A549 (cell line): ENCODE data around the gene SIK3. TPM values are rescaled to one million over a fixed set of nuclear protein-coding genes. Genes with fewer than 3 reads are reported as not detected.

ENCODE experiments used
- ATAC-seq, 2 experiments: fragments of 200-7000 bp in 1 of 2; fragments of >200 bp in 1 of 2; cut with Nextera tagmentation in 1 of 2; cut with Tn5 transposase in 1 of 2; 3 replicates each; pipeline versions ENCODE4 v1.8.0 to v1.9.1; 2018 to 2020; ENCODE audit warnings: mild to moderate bottlenecking in 1 of 2, moderate library complexity in 1 of 2
- CTCF ChIA-PET: fragments of 300-600 bp; sonication (Branson Sonifier 250); formaldehyde crosslinking; extraction: SDS; loops from one replicate; lab custom pipeline; 2021; ENCODE audit warnings: antibody characterized with exemption, inconsistent platforms; lab: Yijun Ruan, JAX
- POLR2A ChIA-PET: fragments of 350-600 bp; formaldehyde crosslinking; extraction: SDS; loops from one replicate; lab custom pipeline; 2021; ENCODE audit warnings: antibody characterized with exemption, inconsistent platforms; lab: Yijun Ruan, JAX
- DNase-seq, 2 experiments: peaks; one replicate each; pipeline versions ENCODE4 v3.0.0 to v3.0.0-alpha.2; 2011 to 2016; ENCODE audit warnings: low read depth in 1 of 2, low spot score in 1 of 2
- FAIRE-seq: peaks from 2 replicates; lab custom pipeline; 2011; peaks lifted over from hg19 to GRCh38; lab: Jason Lieb, UNC
- H3K27ac ChIP-seq, 2 experiments: fragments of >200 bp; sonication (Bioruptor Twin); formaldehyde crosslinking; 3 replicates each; pipeline ENCODE4 v1.5.1; 2016 to 2017
- H3K4me1 ChIP-seq: fragments of >200 bp; sonication (Bioruptor Twin); formaldehyde crosslinking; 3 replicates; pipeline ENCODE4 v1.6.1; 2016
- H3K4me2 ChIP-seq: fragments of >200 bp; sonication (Bioruptor Twin); formaldehyde crosslinking; 3 replicates; pipeline ENCODE4 v1.6.1; 2016
- H3K4me3 ChIP-seq: fragments of >200 bp; sonication (Bioruptor Twin); formaldehyde crosslinking; 3 replicates; pipeline ENCODE4 v1.5.1; 2016
- H3K9me3 ChIP-seq: fragments of >200 bp; sonication (Bioruptor Twin); formaldehyde crosslinking; 3 replicates; pipeline ENCODE4 v1.6.1; 2016
- CBX2 ChIP-seq: fragments of 200-600 bp; sonication (generic); IDR thresholded peaks from 2 replicates; pipeline ENCODE4 v1.6.1; 2016; ENCODE audit warnings: low read depth, mild to moderate bottlenecking, borderline replicate concordance
- CBX8 ChIP-seq: fragments of 200-600 bp; sonication (generic); IDR thresholded peaks from 2 replicates; pipeline ENCODE4 v1.6.1; 2016
- EHMT2 ChIP-seq: fragments of 200-600 bp; sonication (generic); IDR thresholded peaks from 2 replicates; pipeline ENCODE4 v1.6.1; 2016; ENCODE audit warnings: antibody characterized with exemption, low read depth, mild to moderate bottlenecking, moderate library complexity
- FOSL2 ChIP-seq, 2 experiments: fragments of 450-650 bp in 1 of 2; fragments of >200 bp in 1 of 2; sonication (Bioruptor Twin) in 1 of 2; formaldehyde crosslinking; IDR thresholded peaks; 2 replicates each; pipeline versions ENCODE4 v1.5.0 to v1.6.1; 2016 to 2020; ENCODE audit warnings: mild to moderate bottlenecking in 1 of 2, moderate library complexity in 1 of 2
- HDAC2 ChIP-seq: fragments of 200-600 bp; sonication (generic); IDR thresholded peaks from 2 replicates; pipeline ENCODE4 v1.6.1; 2016
- HES2 ChIP-seq: fragments of >200 bp; sonication (Bioruptor Twin); formaldehyde crosslinking; IDR thresholded peaks from 2 replicates; pipeline ENCODE4 v1.6.1; 2016
- HMGXB4 ChIP-seq: fragments of 250-450 bp; sonication (Bioruptor Pico); IDR thresholded peaks from 2 replicates; pipeline ENCODE4 v1.5.0; 2021; ENCODE audit warnings: mild to moderate bottlenecking, moderate library complexity, borderline replicate concordance
- HOXB5 ChIP-seq: fragments of 250-450 bp; sonication (Bioruptor Pico); IDR thresholded peaks from 2 replicates; pipeline ENCODE4 v1.5.0; 2020; ENCODE audit warnings: mild to moderate bottlenecking, moderate library complexity
- KDM1A ChIP-seq: fragments of 200-600 bp; sonication (generic); IDR thresholded peaks from 2 replicates; pipeline ENCODE4 v1.6.1; 2016; ENCODE audit warnings: low read depth, mild to moderate bottlenecking
- MAFK ChIP-seq: fragments of 450-650 bp; IDR thresholded peaks from 2 replicates; pipeline ENCODE4 v1.6.1; 2014; ENCODE audit not compliant: partially characterized antibody
- MYC ChIP-seq: IDR thresholded peaks from 2 replicates; pipeline ENCODE4 v1.6.1; 2012; ENCODE audit warnings: mild to moderate bottlenecking, inconsistent platforms, low read length, improper control_type of control experiment, borderline replicate concordance
- NFE2L2 ChIP-seq: fragments of 150-350 bp; conservative IDR thresholded peaks from 2 replicates; pipeline ENCODE4 v1.6.1; 2014; ENCODE audit warnings: low read length
- POLR2A ChIP-seq: IDR thresholded peaks from 2 replicates; pipeline ENCODE4 v1.6.1; 2012; ENCODE audit warnings: mild to moderate bottlenecking, low read length
- RAD21 ChIP-seq, 2 experiments: fragments of >200 bp in 1 of 2; sonication (Bioruptor Twin) in 1 of 2; formaldehyde crosslinking in 1 of 2; IDR thresholded peaks in 1 of 2; conservative IDR thresholded peaks in 1 of 2; 2 replicates in 1 of 2; 3 replicates in 1 of 2; pipeline ENCODE4 v1.6.1; 2012 to 2018; ENCODE audit warnings: inconsistent platforms in 1 of 2
- RCOR1 ChIP-seq: fragments of 150-350 bp; IDR thresholded peaks from 2 replicates; pipeline ENCODE4 v1.6.1; 2014; ENCODE audit warnings: antibody characterized with exemption, low read length, low read depth
- RFX5 ChIP-seq: fragments of 450-650 bp; IDR thresholded peaks from 2 replicates; pipeline ENCODE4 v1.7.1; 2014; ENCODE audit warnings: antibody characterized with exemption, mild to moderate bottlenecking, moderate library complexity
- SREBF2 ChIP-seq: fragments of 450-650 bp; IDR thresholded peaks from 2 replicates; pipeline ENCODE4 v1.6.1; 2014; ENCODE audit warnings: mild to moderate bottlenecking, moderate library complexity
- ZFP36 ChIP-seq: fragments of 450-650 bp; IDR thresholded peaks from 2 replicates; pipeline ENCODE4 v1.6.1; 2014; ENCODE audit warnings: borderline replicate concordance; ENCODE audit not compliant: partially characterized antibody
- ZNF302 ChIP-seq: fragments of 250-450 bp; sonication (Bioruptor Pico); IDR thresholded peaks from 2 replicates; pipeline ENCODE4 v1.9.0; 2021; ENCODE audit warnings: inconsistent platforms, mild to moderate bottlenecking, moderate library complexity
- ZSCAN20 ChIP-seq: fragments of 250-450 bp; sonication (Bioruptor Pico); IDR thresholded peaks from 2 replicates; pipeline ENCODE4 v1.8.0; 2022; ENCODE audit warnings: mild to moderate bottlenecking, moderate library complexity
- WGBS: methylation state at CpG from one replicate; pipeline ENCODE4 v1.1.6; 2017; ENCODE audit errors: missing lambda C conversion rate; 5-methylcytosine and 5-hydroxymethylcytosine counted together
- polyA plus RNA-seq, 4 experiments: library from polyadenylated mRNA; depleted of rRNA in 3 of 4; stranded (reverse); fragments of >200 nt; fragmentation: RNase III in 1 of 4; extraction: RNeasy Plus Mini Kit Qiagen cat#74134 plus additional on column Dnase treatment in 1 of 4; gene quantifications; 2 replicates in 3 of 4; 3 replicates in 1 of 4; pipeline ENCODE4 v1.2.3, GENCODE V29; 2011 to 2017
- TF ChIP-seq, protein P1 (sequence below): fragments of 150-350 bp; IDR thresholded peaks from 2 replicates; pipeline ENCODE4 v1.6.1; 2014; ENCODE audit warnings: low read depth, mild to moderate bottlenecking, low read length
- TF ChIP-seq, protein P2 (sequence below): IDR thresholded peaks from 2 replicates; pipeline ENCODE4 v1.6.1; 2012; ENCODE audit warnings: low read depth, borderline replicate concordance

Gene SIK3
- polyA plus RNA-seq, 2 of the 4 experiments (the other 2 are of a cell fraction) = 8.2 to 9.0 TPM

DNA sequence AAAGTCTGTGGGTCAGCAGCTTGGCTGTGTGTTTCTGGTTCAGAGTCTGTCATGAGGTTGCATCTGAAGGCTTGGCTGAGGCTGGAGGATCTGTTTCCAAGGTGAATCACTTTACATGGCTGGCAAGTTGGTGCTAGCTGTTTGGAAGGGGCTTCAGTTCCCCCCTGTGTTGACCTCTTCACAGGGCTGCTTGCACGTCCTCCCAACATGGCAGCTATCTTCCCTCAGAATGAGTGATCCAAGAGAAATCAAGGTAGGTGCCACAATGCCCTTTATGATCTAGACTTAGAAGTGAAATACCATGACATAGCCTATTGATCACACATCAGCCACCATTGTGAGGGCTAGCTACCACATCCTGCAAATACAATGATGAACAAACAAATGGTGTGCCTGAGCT is 285.1 kb downstream of the SIK3 start (continued):
- TF ChIP-seq ZSCAN20 (CRISPR knock-in tag) (no peak), MAFK (no peak), KDM1A (no peak), POLR2A (no peak), HDAC2 (no peak), NFE2L2 (no peak)
- TF ChIP-seq, protein P1, sequence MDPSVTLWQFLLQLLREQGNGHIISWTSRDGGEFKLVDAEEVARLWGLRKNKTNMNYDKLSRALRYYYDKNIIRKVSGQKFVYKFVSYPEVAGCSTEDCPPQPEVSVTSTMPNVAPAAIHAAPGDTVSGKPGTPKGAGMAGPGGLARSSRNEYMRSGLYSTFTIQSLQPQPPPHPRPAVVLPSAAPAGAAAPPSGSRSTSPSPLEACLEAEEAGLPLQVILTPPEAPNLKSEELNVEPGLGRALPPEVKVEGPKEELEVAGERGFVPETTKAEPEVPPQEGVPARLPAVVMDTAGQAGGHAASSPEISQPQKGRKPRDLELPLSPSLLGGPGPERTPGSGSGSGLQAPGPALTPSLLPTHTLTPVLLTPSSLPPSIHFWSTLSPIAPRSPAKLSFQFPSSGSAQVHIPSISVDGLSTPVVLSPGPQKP = no peak

DNA sequence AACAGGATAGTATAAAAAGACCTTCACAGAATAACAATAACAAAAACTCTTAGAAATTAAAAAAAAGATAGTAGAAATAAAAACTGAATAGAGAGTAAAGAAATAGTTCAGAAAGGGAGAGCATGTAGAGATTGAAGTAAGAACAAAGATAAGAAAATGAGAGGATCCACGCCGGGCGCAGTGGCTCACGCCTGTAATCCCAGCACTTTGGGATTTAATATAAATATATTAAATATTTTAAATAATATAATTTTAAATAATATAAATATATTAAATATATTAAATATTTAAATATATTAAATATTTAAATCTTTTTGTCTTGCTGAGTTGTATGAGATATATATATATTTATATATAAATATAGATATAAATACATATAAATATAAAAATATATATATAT is 286.1 kb downstream of the SIK3 start:
- CTCF ChIA-PET = interaction anchor here (0.8 to 1.5 kb wide), 4 partner anchors 9 to 24 kb away, joined by 3 to 4 read pairs (median 4); partner anchors contain the start of gene APOA5
- 94% methylated on average over 4 of the region's 4 CpGs for WGBS
- no peak overlapping the region for H3K27ac ChIP-seq
- POLR2A ChIA-PET = no interaction called here
- ATAC-seq = no peak
- H3K9me3 ChIP-seq = no peaks in the 10 kb centered on the region
- no peak overlapping the region for H3K4me2 ChIP-seq
- TF ChIP-seq MAFK (no peak), MYC (no peak), FOSL2 (IDR thresholded peaks at IDR 0.05) (no peak), FOSL2 (CRISPR knock-in tag; IDR thresholded peaks at IDR 0.05) (no peak), HDAC2 (no peak), RFX5 (no peak), ZNF302 (CRISPR knock-in tag) (no peak), RAD21 (conservative IDR thresholded peaks at IDR 0.05 in 1 of 2, IDR thresholded peaks at IDR 0.05 in 1 of 2) (no peak), HMGXB4 (no peak), CBX8 (no peak), KDM1A (no peak), HOXB5 (CRISPR knock-in tag) (no peak)
- TF ChIP-seq, protein P2, sequence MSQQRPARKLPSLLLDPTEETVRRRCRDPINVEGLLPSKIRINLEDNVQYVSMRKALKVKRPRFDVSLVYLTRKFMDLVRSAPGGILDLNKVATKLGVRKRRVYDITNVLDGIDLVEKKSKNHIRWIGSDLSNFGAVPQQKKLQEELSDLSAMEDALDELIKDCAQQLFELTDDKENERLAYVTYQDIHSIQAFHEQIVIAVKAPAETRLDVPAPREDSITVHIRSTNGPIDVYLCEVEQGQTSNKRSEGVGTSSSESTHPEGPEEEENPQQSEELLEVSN = no peak
- peaks cover 7% of the 10 kb centered on the region; the same call in 1 of the 3 replicates for H3K4me1 ChIP-seq
- no peak for FAIRE-seq
- H3K4me3 ChIP-seq = no peak overlapping the region
- no peak for DNase-seq

GRCh38 chr11:116811194-116811593 is 287.0 kb downstream of the SIK3 start:
- Histone ChIP-seq H3K4me3 (no peak overlapping the region), H3K9me3 (no peaks in the 10 kb centered on the region), H3K4me1 (peaks cover 7% of the 10 kb centered on the region; the same call in 1 of the 3 replicates), H3K4me2 (no peak overlapping the region), H3K27ac (no peak overlapping the region)
- ATAC-seq (no peak), FAIRE-seq (no peak), DNase-seq (no peak)
- POLR2A ChIA-PET = no interaction called here
- CTCF ChIA-PET = interaction anchor here (2.6 kb wide), 1 partner anchor 20 kb away, joined by 11 read pairs; the partner anchor contains the start of gene APOA5
- TF ChIP-seq ZFP36 (no peak), CBX2 (no peak), RAD21 (conservative IDR thresholded peaks at IDR 0.05 in 1 of 2, IDR thresholded peaks at IDR 0.05 in 1 of 2) (no peak), MAFK (no peak), NFE2L2 (no peak), RCOR1 (no peak), HES2 (no peak), EHMT2 (no peak), SREBF2 (no peak)
- WGBS = 81% methylated on average over 3 of the region's 3 CpGs
